ENCODE data around the gene FHOD3.

- no peak for TF ChIP-seq POLR2A (IDR thresholded peaks at IDR 0.05; ENCODE audit: low read depth, low read length)
- TF ChIP-seq POLR2AphosphoS5 (IDR thresholded peaks at IDR 0.05; ENCODE audit: low read depth, low read length): no peak
- TF ChIP-seq SPI1 (IDR thresholded peaks at IDR 0.05; ENCODE audit: low read depth, low read length): no peak
These were observed 297.7 kb downstream of the FHOD3 start for GRCh38 chr18:36595046-36595817.

Measured in GM12891 (cell line).